HG03460 (cell line): ENCODE data around the gene EPB41L4B.

Experiments used
- ATAC-seq: cut with Tn5 transposase; IDR thresholded peaks from one replicate; pipeline ENCODE4 v1.9.1; 2021; ENCODE audit not compliant: unreplicated experiment

The EPB41L4B gene

GRCh38 chr9:109270971-109271925 lies 49.6 kb downstream of the EPB41L4B start:
- no peak for ATAC-seq

DNA sequence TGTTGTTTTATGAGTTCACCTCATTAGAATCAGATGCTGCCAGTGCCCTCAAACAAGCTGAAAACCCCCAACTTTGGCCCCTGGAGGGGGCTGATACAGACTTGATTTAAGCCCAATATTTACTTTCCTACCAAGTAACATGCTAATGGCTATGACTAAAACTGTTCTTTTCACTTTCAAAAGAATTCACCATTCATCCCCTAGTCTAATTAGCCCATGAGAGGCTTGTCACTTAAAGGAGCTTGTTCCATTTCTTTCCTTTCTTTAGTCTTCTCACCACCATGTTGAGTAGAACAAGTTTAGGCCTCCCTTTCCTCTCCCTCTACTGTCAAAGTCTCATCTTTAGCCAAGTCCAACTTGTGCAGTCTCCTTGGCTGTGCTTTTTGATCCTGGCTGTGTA lies 50.4 kb downstream of the EPB41L4B start:
- no peak for ATAC-seq

DNA sequence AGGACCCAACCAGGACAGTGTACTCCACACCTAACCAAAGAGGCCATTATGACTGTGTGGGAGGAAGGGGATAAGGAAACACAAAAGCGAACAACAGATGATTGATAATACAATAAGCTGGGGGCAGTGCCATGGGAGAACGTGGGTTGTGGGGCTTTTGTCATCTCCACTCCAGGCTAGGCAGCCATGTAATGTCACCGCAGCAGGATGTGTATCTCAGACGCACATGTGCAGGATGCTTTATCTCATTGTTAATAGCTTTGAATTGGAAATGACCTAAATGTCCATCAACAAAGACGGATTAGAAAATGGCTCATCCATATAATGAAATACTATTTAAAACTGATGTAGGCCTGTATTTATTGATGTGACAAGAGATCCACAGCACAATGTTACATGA lies 51.0 kb downstream of the EPB41L4B start:
- ATAC-seq, result no peak

- no peak for ATAC-seq
These were observed 51.8 kb downstream of the EPB41L4B start for GRCh38 chr9:109269081-109269480.

- no peak for ATAC-seq
These were observed 53.3 kb downstream of the EPB41L4B start for GRCh38 chr9:109267555-109267954.

DNA sequence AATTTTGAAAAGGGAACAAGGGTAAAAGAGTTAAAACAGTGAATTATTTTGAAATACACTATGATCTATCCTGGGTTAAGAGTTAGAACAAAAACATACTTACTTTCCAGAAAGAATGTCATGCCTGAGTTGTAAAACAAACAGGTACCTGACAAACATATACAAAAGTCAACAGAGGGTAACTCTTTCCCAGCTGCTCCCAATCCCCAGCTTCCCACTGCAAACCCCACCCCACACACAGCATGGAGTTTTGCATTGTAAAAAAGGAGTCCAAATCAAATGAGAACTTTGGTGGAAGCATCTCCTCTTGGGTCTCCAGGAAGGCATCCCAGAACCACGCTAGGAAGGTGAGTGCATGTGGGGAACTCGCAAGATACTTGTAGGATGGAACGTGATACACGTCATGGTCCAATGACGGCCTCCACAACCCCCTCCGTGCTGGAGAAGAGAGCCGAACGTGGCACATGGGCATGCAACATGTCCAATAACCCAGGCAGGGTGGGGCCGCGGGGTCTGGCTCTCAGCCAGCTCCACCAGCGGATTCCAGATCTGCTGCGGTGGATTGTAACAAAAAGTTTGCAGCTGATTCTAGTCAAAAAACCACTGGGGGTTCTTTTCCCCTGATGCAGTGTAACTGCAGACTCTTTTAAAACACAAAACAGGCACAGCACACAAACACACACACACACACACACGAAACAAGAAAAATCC lies 55.8 kb downstream of the EPB41L4B start:
- ATAC-seq, result no peak

DNA sequence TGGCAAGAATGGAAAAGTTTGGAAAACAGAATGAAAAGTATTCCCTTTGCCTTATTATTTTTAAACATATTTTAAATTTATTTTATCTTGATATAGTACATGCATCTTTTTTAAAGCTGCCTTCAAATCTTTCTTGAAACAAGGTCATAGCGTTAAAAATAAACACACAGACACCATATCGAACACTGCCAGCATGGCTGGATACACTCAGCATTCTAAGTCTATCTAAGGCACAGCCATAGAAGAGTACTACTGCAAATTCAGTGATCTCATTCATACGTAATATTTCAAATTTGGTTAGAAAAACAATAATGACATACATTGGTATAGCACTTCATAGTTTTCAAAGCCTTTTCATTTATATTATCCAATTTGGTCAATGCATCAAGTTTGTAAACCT lies 57.5 kb downstream of the EPB41L4B start:
- ATAC-seq, result no peak

GRCh38 chr9:109258481-109259302 lies 62.2 kb downstream of the EPB41L4B start:
- no peak for ATAC-seq

GRCh38 chr9:109256336-109256735 lies 64.5 kb downstream of the EPB41L4B start:
- ATAC-seq, result no peak

- ATAC-seq, result no peak
These were observed 65.5 kb downstream of the EPB41L4B start for GRCh38 chr9:109255394-109255793.

- ATAC-seq, result no peak
These were observed 66.5 kb downstream of the EPB41L4B start for GRCh38 chr9:109254317-109254716.

DNA sequence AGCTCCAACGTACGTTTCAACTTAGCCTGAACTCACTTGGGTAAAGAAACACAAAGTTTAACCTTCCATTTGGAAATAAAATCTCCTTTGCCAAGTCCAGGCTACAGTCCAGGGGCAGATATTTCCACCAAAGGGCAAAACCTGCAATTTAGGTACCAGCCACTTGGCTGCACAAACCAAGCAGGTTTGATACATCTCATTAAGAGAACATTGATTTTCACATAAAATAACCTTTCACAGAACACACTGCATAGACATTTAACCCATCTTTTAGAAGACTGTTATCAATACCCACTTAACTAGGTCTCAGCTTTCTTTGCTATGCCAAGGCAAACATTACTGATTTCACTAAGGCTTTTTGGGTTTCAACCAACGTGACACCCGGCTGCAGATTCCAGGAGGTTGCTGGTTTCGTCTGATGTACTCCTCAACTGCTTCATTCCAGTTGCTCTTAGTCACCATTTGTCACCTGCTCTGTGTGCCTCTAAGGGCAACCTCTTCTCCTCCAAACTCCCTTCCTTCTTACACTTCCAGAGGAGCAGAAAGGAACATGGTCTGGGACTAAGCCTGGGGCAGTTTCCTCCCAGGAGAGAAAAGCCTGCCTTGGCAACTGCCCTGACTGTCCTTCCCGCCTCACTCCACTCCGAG lies 67.1 kb downstream of the EPB41L4B start:
- ATAC-seq, result no peak

DNA sequence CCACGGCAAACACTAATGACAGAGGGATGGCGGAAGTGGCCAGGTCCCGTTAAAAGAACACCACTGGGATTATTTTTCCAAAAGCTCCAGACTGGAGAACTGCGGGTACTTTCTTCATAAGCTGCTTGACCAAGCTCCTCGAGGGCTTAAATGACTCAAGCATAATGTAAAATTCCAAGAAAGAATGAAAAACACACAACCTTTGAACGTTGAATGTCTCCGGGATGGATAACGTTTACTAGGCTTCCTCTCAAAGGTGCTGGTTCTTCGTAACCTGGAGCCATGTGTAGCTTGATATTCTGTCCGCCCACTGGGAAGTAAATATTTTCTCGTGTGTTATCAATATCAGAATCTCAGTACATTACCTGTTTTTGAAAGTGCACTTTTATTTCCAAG lies 67.6 kb downstream of the EPB41L4B start:
- ATAC-seq, result no peak

- ATAC-seq, result no peak
These were observed 68.6 kb downstream of the EPB41L4B start for GRCh38 chr9:109252291-109252690.

- ATAC-seq, result no peak
These were observed 69.1 kb downstream of the EPB41L4B start for GRCh38 chr9:109251776-109252106.

GRCh38 chr9:109251080-109251775 lies 69.6 kb downstream of the EPB41L4B start:
- ATAC-seq, result no peak

GRCh38 chr9:109250771-109251079 lies 70.1 kb downstream of the EPB41L4B start:
- no peak for ATAC-seq

- no peak for ATAC-seq
These were observed 70.5 kb downstream of the EPB41L4B start for GRCh38 chr9:109250311-109250741.

DNA sequence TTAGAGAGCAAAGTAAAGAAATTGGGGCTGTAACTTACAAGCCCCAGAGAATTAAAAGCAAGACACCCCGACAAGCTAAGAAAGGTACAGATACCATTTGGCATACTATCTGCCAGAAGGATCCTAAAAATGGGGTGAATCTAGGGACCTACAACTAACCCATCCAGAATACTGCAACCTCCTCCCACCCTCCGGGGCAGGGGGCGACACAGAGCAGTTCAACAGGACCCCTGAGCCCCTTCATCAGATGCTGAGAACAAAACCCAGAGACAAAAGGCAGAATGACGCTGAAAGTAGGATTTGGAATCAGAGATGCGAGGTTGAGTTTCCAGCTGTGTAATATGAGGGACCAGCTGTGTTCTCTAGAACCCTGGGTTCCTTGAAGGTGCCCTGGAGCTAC lies 71.2 kb downstream of the EPB41L4B start:
- ATAC-seq, result no peak

DNA sequence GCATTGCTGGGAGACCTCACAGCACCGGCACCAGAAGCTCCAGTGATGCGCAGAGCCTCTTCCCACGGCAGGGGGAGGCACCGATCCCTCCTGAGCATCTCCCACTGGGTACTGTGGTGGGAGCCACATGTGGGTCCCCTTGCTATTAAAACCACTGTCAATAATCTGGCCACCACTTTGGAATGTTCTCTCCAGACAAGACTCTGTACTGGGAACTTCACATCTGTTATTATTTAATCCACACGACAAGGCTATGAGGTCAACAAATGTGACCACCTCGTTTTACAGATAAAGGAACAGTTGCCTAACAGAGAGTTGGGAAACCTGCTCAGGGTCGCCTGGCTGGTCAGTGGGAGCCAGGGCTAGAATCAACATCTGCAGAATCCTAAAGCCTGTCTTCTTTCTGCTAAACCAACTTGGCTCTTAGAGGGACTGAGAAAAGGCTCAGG lies 72.7 kb downstream of the EPB41L4B start:
- ATAC-seq, result no peak
